Measurements from ENCODE around the gene PSMD9. TPM values are rescaled to one million over a fixed set of nuclear protein-coding genes. Genes with fewer than 3 reads are reported as not detected.
"Not testable (repeated sequence)": the region's sequence is repeated elsewhere in the genome, so short reads cannot be mapped to it uniquely, and the experiment has no call there.

Gene PSMD9
- total RNA-seq, 4 donors from 2014 or later = 54.8 to 79.5 (median 70.7) TPM

- peak overlapping the region; percentile 83 to 91 (median 90) for H3K27ac ChIP-seq
- no peak for ATAC-seq
- no peak overlapping the region for H3K4me3 ChIP-seq
- no peaks in the 10 kb centered on the region for H3K9me3 ChIP-seq
- 55% methylated on average over 4 of the region's 10 CpGs; no CpG with 5 or more reads in 1 of the 2 donors for WGBS, 2 donors (ENCODE audit: low coverage in 1 of 2)
- H3K36me3 ChIP-seq = no peaks in the 10 kb centered on the region
- H3K4me1 ChIP-seq = peaks cover 4 to 32% (median 14%) of the 10 kb centered on the region in 3 donors
- no peaks in the 10 kb centered on the region for H3K27me3 ChIP-seq
- TF ChIP-seq POLR2A (IDR thresholded peaks at IDR 0.05) = no peak
- no peak for TF ChIP-seq CTCF (IDR thresholded peaks at IDR 0.05)
- no peak for TF ChIP-seq POLR2AphosphoS5 (IDR thresholded peaks at IDR 0.05)
- TF ChIP-seq EP300 (IDR thresholded peaks at IDR 0.05) = no peak
Measured at GRCh38 chr12:121858318-121858661, 30.3 kb upstream of the PSMD9 start.

- WGBS, 2 donors (ENCODE audit: low coverage in 1 of 2) = 29 to 34% methylated on average over 1 to 5 of the region's 16 CpGs
Measured at GRCh38 chr12:121858662-121859572, 29.7 kb upstream of the PSMD9 start, which contains the start of gene HPD. TSS of gene HPD (minus strand) at chr12:121858859. CDS start at chr12:121858823, 36 bp downstream.

GRCh38 chr12:121860257-121860656 lies 28.3 kb upstream of the PSMD9 start:
- H3K4me1 ChIP-seq = peaks cover 4 to 32% (median 14%) of the 10 kb centered on the region in 3 donors
- peak overlapping the region in 3 of 4 donors; percentile 90 to 91 (median 90) for H3K27ac ChIP-seq
- H3K9me3 ChIP-seq = no peaks in the 10 kb centered on the region
- TF ChIP-seq EP300 (IDR thresholded peaks at IDR 0.05) (no peak), POLR2AphosphoS5 (IDR thresholded peaks at IDR 0.05) (no peak), CTCF (IDR thresholded peaks at IDR 0.05) (no peak), POLR2A (IDR thresholded peaks at IDR 0.05) (no peak)
- ATAC-seq = no peak
- no peak overlapping the region for H3K4me3 ChIP-seq
- H3K36me3 ChIP-seq = no peaks in the 10 kb centered on the region
- no CpG with 5 or more reads among the region's 1 CpG for WGBS, 2 donors (ENCODE audit: low coverage in 1 of 2)
- H3K27me3 ChIP-seq = no peaks in the 10 kb centered on the region

More at GRCh38 chr12:121858662-121859572, 29.7 kb upstream of the PSMD9 start, which contains the start of gene HPD:
- Histone ChIP-seq H3K4me1 (peaks cover 4 to 32% (median 14%) of the 10 kb centered on the region in 3 donors), H3K9me3 (no peaks in the 10 kb centered on the region), H3K36me3 (no peaks in the 10 kb centered on the region), H3K4me3 (peak within 1 kb of the TSS in 1 of 2 donors; percentile 6), H3K27ac (peak within 1 kb of the TSS; percentile 83 to 91 (median 90)), H3K27me3 (no peaks in the 10 kb centered on the region)
- TF ChIP-seq EP300 (IDR thresholded peaks at IDR 0.05) (no peak), POLR2A (IDR thresholded peaks at IDR 0.05) (no peak), CTCF (IDR thresholded peaks at IDR 0.05) (peak in 1 of 4 experiments; percentile 2), POLR2AphosphoS5 (IDR thresholded peaks at IDR 0.05) (peak; percentile 84)
- peak; percentile 97 for ATAC-seq

GRCh38 chr12:121860699-121861098 lies 27.9 kb upstream of the PSMD9 start:
- H3K27ac ChIP-seq = not testable (repeated sequence)

GRCh38 chr12:121861636-121862254 lies 26.8 kb upstream of the PSMD9 start:
- TF ChIP-seq POLR2AphosphoS5 (IDR thresholded peaks at IDR 0.05) = no peak
- no peaks in the 10 kb centered on the region for H3K9me3 ChIP-seq
- peaks cover 4 to 32% (median 14%) of the 10 kb centered on the region in 3 donors for H3K4me1 ChIP-seq
- ATAC-seq = no peak
- H3K4me3 ChIP-seq = no peak overlapping the region
- no peaks in the 10 kb centered on the region for H3K36me3 ChIP-seq
- no peaks in the 10 kb centered on the region for H3K27me3 ChIP-seq
- 21 to 36% methylated on average over 7 to 8 of the region's 11 CpGs for WGBS, 2 donors (ENCODE audit: low coverage in 1 of 2)
- H3K27ac ChIP-seq = peak overlapping the region in 2 of 4 donors; percentile 29 to 37

More at GRCh38 chr12:121860699-121861098, 27.9 kb upstream of the PSMD9 start:
- H3K9me3 ChIP-seq, H3K4me3 ChIP-seq, H3K27me3 ChIP-seq, ATAC-seq, H3K36me3 ChIP-seq: not testable (repeated sequence)
- 100% methylated on average over 3 of the region's 4 CpGs; no CpG with 5 or more reads in 1 of the 2 donors for WGBS, 2 donors (ENCODE audit: low coverage in 1 of 2)
- peaks cover 4 to 32% (median 14%) of the 10 kb centered on the region in 3 donors for H3K4me1 ChIP-seq

Measured in gastroesophageal sphincter (tissue), 4 donors.